Raji (cell line): ENCODE measurements around the gene PI4K2B.

Experiments
- POLR2A ChIP-seq: IDR thresholded peaks from 2 replicates; pipeline ENCODE4 v1.6.1; 2011; ENCODE audit warnings: low read depth, low read length, control low read depth; ENCODE audit not compliant: insufficient read depth

The PI4K2B gene

GRCh38 chr4:25235401-25235800 is 1.6 kb downstream of the PI4K2B start:
- TF ChIP-seq POLR2A: no peak

- no peak for TF ChIP-seq POLR2A
Measured at GRCh38 chr4:25236971-25237370, 3.1 kb downstream of the PI4K2B start.

- no peak for TF ChIP-seq POLR2A
Measured at GRCh38 chr4:25238052-25238451, 4.2 kb downstream of the PI4K2B start.

- no peak for TF ChIP-seq POLR2A
Measured at GRCh38 chr4:25245181-25245580, 11.3 kb downstream of the PI4K2B start.

GRCh38 chr4:25246680-25247611 is 13.1 kb downstream of the PI4K2B start:
- TF ChIP-seq POLR2A: no peak

GRCh38 chr4:25252230-25253070 is 18.6 kb downstream of the PI4K2B start:
- no peak for TF ChIP-seq POLR2A

- TF ChIP-seq POLR2A: no peak
Measured at GRCh38 chr4:25253071-25253445, 19.2 kb downstream of the PI4K2B start.

- no peak for TF ChIP-seq POLR2A
Measured at GRCh38 chr4:25258980-25259578, 25.2 kb downstream of the PI4K2B start.

- no peak for TF ChIP-seq POLR2A
Measured at GRCh38 chr4:25271866-25272265, 38.0 kb downstream of the PI4K2B start.

- no peak for TF ChIP-seq POLR2A
Measured at GRCh38 chr4:25280210-25280609, 46.4 kb downstream of the PI4K2B start.

- TF ChIP-seq POLR2A: no peak
Measured at GRCh38 chr4:25283948-25284347, 50.1 kb downstream of the PI4K2B start.

- TF ChIP-seq POLR2A: no peak
Measured at GRCh38 chr4:25284466-25284865, 50.6 kb downstream of the PI4K2B start.

- TF ChIP-seq POLR2A: no peak
Measured at GRCh38 chr4:25290490-25291067, 56.7 kb downstream of the PI4K2B start.

GRCh38 chr4:25291158-25291733 is 57.4 kb downstream of the PI4K2B start:
- TF ChIP-seq POLR2A: no peak
